DOHH2 (cell line): ENCODE measurements around the gene CDK14.

ENCODE experiments used
- H3F3A ChIP-seq: fragments of 200-600 bp; sonication (generic), shearing (Covaris generic); 2 replicates; pipeline ENCODE4 v1.6.0; 2016; ENCODE audit warnings: antibody characterized with exemption, mild to moderate bottlenecking; ENCODE audit not compliant: control insufficient read depth, insufficient read depth
- H3K27ac ChIP-seq: fragments of 200-600 bp; sonication (generic); 2 replicates; pipeline ENCODE4 v1.5.1; 2014; ENCODE audit warnings: low read depth, mild to moderate bottlenecking, low read length, moderate library complexity
- H3K27me3 ChIP-seq: fragments of 200-600 bp; sonication (generic); 2 replicates; pipeline ENCODE4 v1.6.1; 2014; ENCODE audit warnings: mild to moderate bottlenecking, low read length, mixed read lengths; ENCODE audit not compliant: control insufficient read depth
- H3K36me3 ChIP-seq: fragments of 200-600 bp; sonication (generic); 2 replicates; pipeline ENCODE4 v1.6.1; 2014; ENCODE audit warnings: mild to moderate bottlenecking, low read length, moderate library complexity, mixed read lengths; ENCODE audit not compliant: control insufficient read depth
- H3K4me1 ChIP-seq: fragments of 200-600 bp; sonication (generic); 2 replicates; pipeline ENCODE4 v1.6.1; 2014; ENCODE audit warnings: mild to moderate bottlenecking, low read length, mixed read lengths; ENCODE audit not compliant: control insufficient read depth
- H3K4me2 ChIP-seq: fragments of 200-600 bp; sonication (generic); 2 replicates; pipeline ENCODE4 v1.6.0; 2014; ENCODE audit warnings: mild to moderate bottlenecking, low read length, moderate library complexity
- H3K4me3 ChIP-seq: fragments of 200-600 bp; sonication (generic); 2 replicates; pipeline ENCODE4 v1.5.1; 2014; ENCODE audit warnings: mild to moderate bottlenecking, low read length, mixed read lengths
- H3K79me2 ChIP-seq: fragments of 200-600 bp; sonication (generic); 2 replicates; pipeline ENCODE4 v1.6.1; 2014; ENCODE audit warnings: mild to moderate bottlenecking, low read length, mixed read lengths; ENCODE audit not compliant: control insufficient read depth
- H3K9me2 ChIP-seq: fragments of 200-600 bp; sonication (generic); replicated peaks from 2 replicates; pipeline ENCODE4 v1.6.1; 2014; ENCODE audit warnings: mild to moderate bottlenecking, low read length, mixed read lengths; ENCODE audit not compliant: control insufficient read depth
- H3K9me3 ChIP-seq: fragments of 200-600 bp; sonication (generic); 2 replicates; pipeline ENCODE4 v1.6.1; 2014; ENCODE audit warnings: antibody characterized with exemption, low read length, mixed read lengths; ENCODE audit not compliant: control insufficient read depth, insufficient read depth
- H4K20me1 ChIP-seq: fragments of 200-600 bp; sonication (generic); 2 replicates; pipeline ENCODE4 v1.6.0; 2014; ENCODE audit warnings: low read depth, mild to moderate bottlenecking, antibody characterized with exemption, low read length, moderate library complexity; ENCODE audit not compliant: control insufficient read depth, insufficient read depth
- CTCF ChIP-seq: fragments of 200-600 bp; sonication (generic); IDR thresholded peaks from one replicate; pipeline ENCODE4 v1.5.1; 2014; ENCODE audit warnings: antibody characterized with exemption, mild to moderate bottlenecking, low read depth, low read length; ENCODE audit not compliant: poor library complexity, severe bottlenecking
- EZH2phosphoT487 ChIP-seq: fragments of 200-600 bp; sonication (generic); IDR thresholded peaks from 2 replicates; pipeline ENCODE4 v1.6.1; 2017; ENCODE audit warnings: borderline replicate concordance, mild to moderate bottlenecking, antibody characterized with exemption, low read length, moderate library complexity, mixed read lengths

The CDK14 gene

GRCh38 chr7:91046322-91047089 is 450.4 kb downstream of the CDK14 start:
- no peaks in the 10 kb centered on the region for H3K27me3 ChIP-seq
- H3K27ac ChIP-seq: no peak overlapping the region
- H3K4me2 ChIP-seq: no peak overlapping the region
- no peaks in the 10 kb centered on the region for H3K9me2 ChIP-seq
- no peaks in the 10 kb centered on the region for H3K4me1 ChIP-seq
- H3K36me3 ChIP-seq: peaks cover 13% of the 10 kb centered on the region
- no peaks in the 10 kb centered on the region for H3K79me2 ChIP-seq
- no peaks in the 10 kb centered on the region for H3K9me3 ChIP-seq
- H4K20me1 ChIP-seq: no peaks in the 10 kb centered on the region
- H3F3A ChIP-seq: 0 out of 2 replicates have a peak, but pooled peaks cover 4% of the 10 kb centered on the region
- no peak overlapping the region for H3K4me3 ChIP-seq
- TF ChIP-seq EZH2phosphoT487 (no peak), CTCF (peak; percentile 64)

GRCh38 chr7:91047636-91048035 is 451.5 kb downstream of the CDK14 start:
- TF ChIP-seq CTCF (no peak), EZH2phosphoT487 (no peak)
- Histone ChIP-seq H4K20me1 (no peaks in the 10 kb centered on the region), H3K36me3 (peaks cover 13% of the 10 kb centered on the region), H3F3A (0 out of 2 replicates have a peak, but pooled peaks cover 4% of the 10 kb centered on the region), H3K9me3 (no peaks in the 10 kb centered on the region), H3K27me3 (no peaks in the 10 kb centered on the region), H3K27ac (no peak overlapping the region), H3K79me2 (no peaks in the 10 kb centered on the region), H3K9me2 (no peaks in the 10 kb centered on the region), H3K4me1 (no peaks in the 10 kb centered on the region), H3K4me2 (no peak overlapping the region), H3K4me3 (no peak overlapping the region)

- Histone ChIP-seq H3K9me2 (no peaks in the 10 kb centered on the region), H3K4me1 (no peaks in the 10 kb centered on the region), H3K27me3 (no peaks in the 10 kb centered on the region), H3K36me3 (peaks cover 21% of the 10 kb centered on the region), H3K9me3 (0 out of 2 replicates have a peak, but pooled peaks cover under 1% of the 10 kb centered on the region), H4K20me1 (no peaks in the 10 kb centered on the region), H3K27ac (no peak overlapping the region), H3K79me2 (no peaks in the 10 kb centered on the region), H3K4me3 (no peak overlapping the region), H3K4me2 (no peak overlapping the region), H3F3A (0 out of 2 replicates have a peak, but pooled peaks cover 4% of the 10 kb centered on the region)
- TF ChIP-seq CTCF: no peak
- TF ChIP-seq EZH2phosphoT487: no peak
These were observed 454.6 kb downstream of the CDK14 start for GRCh38 chr7:91050677-91051076.
